Measurements from ENCODE around the gene PEX14.

- no peak for TF ChIP-seq POLR2A (IDR thresholded peaks at IDR 0.05)
- no peak for TF ChIP-seq POLR2AphosphoS5 (IDR thresholded peaks at IDR 0.05)
- no peak for TF ChIP-seq CTCF (IDR thresholded peaks at IDR 0.05)
- TF ChIP-seq EP300 (IDR thresholded peaks at IDR 0.05): no peak
Observed at GRCh38 chr1:10621906-10622305, 147.2 kb downstream of the PEX14 start.
